Mesenchymal stem cell (in vitro differentiated cells and primary cell): ENCODE results near the gene STX4.
"Not testable (repeated sequence)": the region's sequence is repeated elsewhere in the genome, so short reads cannot be mapped to it uniquely, and the experiment has no call there.

Source experiments
- DNase-seq: peaks from one replicate; pipeline ENCODE4 v3.0.0-alpha.2; 2013
- H2AFZ ChIP-seq: one replicate; pipeline ENCODE4 v1.6.1; 2013; ENCODE audit warnings: low read depth, mild to moderate bottlenecking, control low read depth, inconsistent platforms, low read length, moderate library complexity
- H2AK5ac ChIP-seq: 2 replicates; pipeline ENCODE4 v1.6.1; 2013; ENCODE audit warnings: low read length, moderate library complexity, mild to moderate bottlenecking, inconsistent platforms; ENCODE audit not compliant: severe bottlenecking
- H2BK120ac ChIP-seq: one replicate; pipeline ENCODE4 v1.6.1; 2013; ENCODE audit warnings: low read depth, mild to moderate bottlenecking, inconsistent platforms, low read length, moderate library complexity
- H2BK12ac ChIP-seq, 2 experiments: one replicate each; pipeline ENCODE4 v1.6.1; 2013; ENCODE audit warnings: inconsistent platforms in 2 of 2, low read length in 2 of 2, mild to moderate bottlenecking in 2 of 2, moderate library complexity in 2 of 2, control low read depth in 1 of 2
- H2BK15ac ChIP-seq: one replicate; pipeline ENCODE4 v1.6.1; 2013; ENCODE audit warnings: mild to moderate bottlenecking, low read depth, inconsistent platforms; ENCODE audit not compliant: poor library complexity, severe bottlenecking
- H2BK5ac ChIP-seq: 2 replicates; pipeline ENCODE4 v1.6.1; 2013; ENCODE audit warnings: low read depth, mild to moderate bottlenecking, low read length, control low read depth, inconsistent platforms; ENCODE audit not compliant: poor library complexity, severe bottlenecking
- H3K14ac ChIP-seq, 2 experiments: one replicate each; pipeline ENCODE4 v1.6.1; 2013; ENCODE audit warnings: inconsistent platforms in 2 of 2, low read length in 2 of 2, control low read depth in 1 of 2, mild to moderate bottlenecking in 1 of 2, moderate library complexity in 1 of 2
- H3K18ac ChIP-seq, 2 experiments: one replicate each; pipeline ENCODE4 v1.6.1; 2013; ENCODE audit warnings: inconsistent platforms in 2 of 2, low read length in 2 of 2, control low read depth in 1 of 2, low read depth in 1 of 2, mild to moderate bottlenecking in 1 of 2
- H3K23ac ChIP-seq, 2 experiments: one replicate each; pipeline ENCODE4 v1.6.1; 2013; ENCODE audit warnings: inconsistent platforms in 2 of 2, low read length in 2 of 2, mild to moderate bottlenecking in 2 of 2, moderate library complexity in 2 of 2, control low read depth in 1 of 2
- H3K27ac ChIP-seq: 2 replicates; pipeline ENCODE4 v1.5.1; 2013; ENCODE audit warnings: mild to moderate bottlenecking, moderate library complexity, low read length, control low read depth, inconsistent platforms; ENCODE audit not compliant: poor library complexity, severe bottlenecking
- H3K27me3 ChIP-seq, 2 experiments: 2 replicates each; pipeline versions ENCODE4 v1.6.1 to v1.7.0; 2013; ENCODE audit warnings: low read length in 2 of 2, mild to moderate bottlenecking in 2 of 2, moderate library complexity in 2 of 2, control low read depth in 1 of 2, inconsistent platforms in 1 of 2; ENCODE audit not compliant: control insufficient read depth in 1 of 2, insufficient read depth in 1 of 2
- H3K36me3 ChIP-seq, 2 experiments: 2 replicates each; pipeline versions ENCODE4 v1.6.1 to v1.7.0; 2013; ENCODE audit warnings: low read length in 2 of 2, control low read depth in 1 of 2, inconsistent platforms in 1 of 2, low read depth in 1 of 2, mild to moderate bottlenecking in 1 of 2; ENCODE audit not compliant: insufficient read depth in 2 of 2, control insufficient read depth in 1 of 2
- H3K4ac ChIP-seq, 2 experiments: one replicate each; pipeline ENCODE4 v1.6.1; 2013; ENCODE audit warnings: inconsistent platforms in 2 of 2, low read length in 2 of 2, mild to moderate bottlenecking in 2 of 2, moderate library complexity in 2 of 2, control low read depth in 1 of 2, low read depth in 1 of 2
- H3K4me1 ChIP-seq: 2 replicates; pipeline ENCODE4 v1.6.1; 2013; ENCODE audit warnings: low read depth, low read length, control low read depth; ENCODE audit not compliant: control insufficient read depth, insufficient read depth
- H3K4me2 ChIP-seq: 2 replicates; pipeline ENCODE4 v1.6.1; 2013; ENCODE audit warnings: low read length, mild to moderate bottlenecking, inconsistent platforms; ENCODE audit not compliant: poor library complexity, severe bottlenecking
- H3K4me3 ChIP-seq, 2 experiments: 2 replicates each; pipeline versions ENCODE4 v1.5.1 to v1.7.0; 2013; ENCODE audit warnings: low read length in 2 of 2, mild to moderate bottlenecking in 2 of 2, control low read depth in 1 of 2, low read depth in 1 of 2; ENCODE audit not compliant: insufficient read depth in 1 of 2
- H3K79me1 ChIP-seq: replicated peaks from 2 replicates; pipeline ENCODE4 v1.6.1; 2013; ENCODE audit warnings: mild to moderate bottlenecking, control low read depth, low read length, inconsistent platforms; ENCODE audit not compliant: poor library complexity, severe bottlenecking
- H3K9ac ChIP-seq: 2 replicates; pipeline ENCODE4 v1.7.0; 2013; ENCODE audit warnings: mild to moderate bottlenecking, low read length, moderate library complexity
- H3K9me3 ChIP-seq: 2 replicates; pipeline ENCODE4 v1.7.0; 2013; ENCODE audit warnings: mild to moderate bottlenecking, low read length; ENCODE audit not compliant: control insufficient read depth
- H4K8ac ChIP-seq: one replicate; pipeline ENCODE4 v1.6.1; 2013; ENCODE audit warnings: inconsistent platforms, mild to moderate bottlenecking, low read length, moderate library complexity
- H4K91ac ChIP-seq: one replicate; pipeline ENCODE4 v1.6.1; 2013; ENCODE audit warnings: mild to moderate bottlenecking, low read length, inconsistent platforms
- WGBS: methylation state at CpG from one replicate; pipeline ENCODE4 v1.1.7; 2013; ENCODE audit warnings: mixed read lengths; 5-methylcytosine and 5-hydroxymethylcytosine counted together

Gene STX4

GRCh38 chr16:31009120-31009519, 24.2 kb upstream of the STX4 start:
- Histone ChIP-seq H3K27me3 (peaks cover 5 to 17% of the 10 kb centered on the region in 2 experiments), H3K9me3 (no peaks in the 10 kb centered on the region), H3K27ac (no peak overlapping the region), H3K4ac (no peak overlapping the region), H4K8ac (no peak overlapping the region), H4K91ac (no peak overlapping the region), H3K18ac (no peak overlapping the region), H3K23ac (no peak overlapping the region), H2BK15ac (peak overlapping the region; percentile 68), H3K4me1 (peaks cover 34% of the 10 kb centered on the region), H2BK5ac (no peak overlapping the region), H3K36me3 (no peaks in the 10 kb centered on the region), H2AFZ (no peak overlapping the region), H3K4me3 (peak overlapping the region in 1 of 2 experiments; percentile 78), H2AK5ac (peak overlapping the region; percentile 58), H2BK12ac (no peak overlapping the region), H3K14ac (no peak overlapping the region), H2BK120ac (no peak overlapping the region), H3K4me2 (peak overlapping the region; percentile 28), H3K9ac (peak overlapping the region; percentile 72), H3K79me1 (peaks cover 7% of the 10 kb centered on the region)
- WGBS, result 84% methylated on average over 7 of the region's 7 CpGs
- DNase-seq, result no peak

GRCh38 chr16:31009894-31010584, 23.3 kb upstream of the STX4 start:
- WGBS, result 41% methylated on average over 12 of the region's 36 CpGs
- DNase-seq, result no peak
- Histone ChIP-seq H3K4me3 (peak overlapping the region; percentile 59 to 78), H3K4me1 (peaks cover 34% of the 10 kb centered on the region), H3K27me3 (peaks cover 5 to 17% of the 10 kb centered on the region in 2 experiments), H2BK120ac (no peak overlapping the region), H3K4ac (no peak overlapping the region), H2BK12ac (no peak overlapping the region), H3K9me3 (no peaks in the 10 kb centered on the region), H4K91ac (no peak overlapping the region), H2AK5ac (no peak overlapping the region), H3K9ac (peak overlapping the region; percentile 72), H2BK15ac (no peak overlapping the region), H3K23ac (no peak overlapping the region), H3K4me2 (peak overlapping the region; percentile 51), H2AFZ (no peak overlapping the region), H3K79me1 (peaks cover 2% of the 10 kb centered on the region), H3K27ac (no peak overlapping the region), H4K8ac (no peak overlapping the region), H3K36me3 (no peaks in the 10 kb centered on the region), H3K18ac (no peak overlapping the region), H2BK5ac (no peak overlapping the region), H3K14ac (no peak overlapping the region)

- no peaks in the 10 kb centered on the region for H3K36me3 ChIP-seq
- no peak within 1 kb of the TSS for H2BK15ac ChIP-seq
- no peak within 1 kb of the TSS for H2AFZ ChIP-seq
- no peak for DNase-seq
- H2BK120ac ChIP-seq, result no peak within 1 kb of the TSS
- H3K18ac ChIP-seq, result no peak within 1 kb of the TSS
- no peak within 1 kb of the TSS for H2BK12ac ChIP-seq
- 24% methylated on average over 27 of the region's 45 CpGs for WGBS
- no peak within 1 kb of the TSS for H4K8ac ChIP-seq
- no peak within 1 kb of the TSS for H3K27ac ChIP-seq
- H2AK5ac ChIP-seq, result no peak within 1 kb of the TSS
- no peak within 1 kb of the TSS for H4K91ac ChIP-seq
- H3K9ac ChIP-seq, result peak within 1 kb of the TSS; percentile 72
- H3K4ac ChIP-seq, result no peak within 1 kb of the TSS
- peak within 1 kb of the TSS; percentile 51 for H3K4me2 ChIP-seq
- peaks cover 34% of the 10 kb centered on the region for H3K4me1 ChIP-seq
- peaks cover 5 to 17% of the 10 kb centered on the region in 2 experiments for H3K27me3 ChIP-seq
- no peak within 1 kb of the TSS for H3K23ac ChIP-seq
- no peaks in the 10 kb centered on the region for H3K9me3 ChIP-seq
- H3K79me1 ChIP-seq, result peaks cover 2% of the 10 kb centered on the region
- peak within 1 kb of the TSS; percentile 59 to 78 for H3K4me3 ChIP-seq
- no peak within 1 kb of the TSS for H3K14ac ChIP-seq
- H2BK5ac ChIP-seq, result no peak within 1 kb of the TSS
These were observed 22.6 kb upstream of the STX4 start, which contains the start of gene STX1B for GRCh38 chr16:31010585-31011325. Gene STX1B, minus strand, starts transcription at chr16:31010638. Its CDS starts 242 bp downstream, at chr16:31010396.

GRCh38 chr16:31011815-31012214, 21.5 kb upstream of the STX4 start:
- H4K8ac ChIP-seq, H3K14ac ChIP-seq, H3K79me1 ChIP-seq, H2BK15ac ChIP-seq, H2BK120ac ChIP-seq, H2BK5ac ChIP-seq, H3K27ac ChIP-seq, H2AFZ ChIP-seq, H3K23ac ChIP-seq, H3K4me3 ChIP-seq, H3K9ac ChIP-seq, H3K18ac ChIP-seq, H3K9me3 ChIP-seq, DNase-seq, H4K91ac ChIP-seq, H3K4ac ChIP-seq, H3K36me3 ChIP-seq, H2BK12ac ChIP-seq, H2AK5ac ChIP-seq, H3K4me2 ChIP-seq: not testable (repeated sequence)
- H3K4me1 ChIP-seq, result peaks cover 34% of the 10 kb centered on the region
- 86% methylated on average over 7 of the region's 7 CpGs for WGBS
- peaks cover 5 to 17% of the 10 kb centered on the region in 2 experiments for H3K27me3 ChIP-seq
